Brain microvascular endothelial cell (primary cell): Measurements from ENCODE around the gene C9orf57.
"Not testable (repeated sequence)": the region's sequence is repeated elsewhere in the genome, so short reads cannot be mapped to it uniquely, and the experiment has no call there.

ENCODE experiments used
- DNase-seq: peaks from one replicate; pipeline ENCODE4 v3.0.0-alpha.2; 2020
- H3K27ac ChIP-seq: fragments of 250-450 bp; sonication (Bioruptor Pico); 2 replicates; pipeline ENCODE4 v1.5.1; 2020; ENCODE audit warnings: mild to moderate bottlenecking, moderate library complexity
- H3K27me3 ChIP-seq: fragments of 250-450 bp; sonication (Bioruptor Pico); replicated peaks from 2 replicates; pipeline ENCODE4 v1.5.1; 2020; ENCODE audit warnings: mild to moderate bottlenecking
- H3K36me3 ChIP-seq: fragments of 250-450 bp; sonication (Bioruptor Pico); replicated peaks from 2 replicates; pipeline ENCODE4 v1.5.1; 2020; ENCODE audit warnings: mild to moderate bottlenecking
- H3K4me3 ChIP-seq: 2 replicates; pipeline ENCODE4 v1.5.1; 2011; ENCODE audit warnings: low read depth, mild to moderate bottlenecking, control low read depth, low read length, moderate library complexity
- in situ Hi-C: cut with HindIII; loops from 2 replicates; pipeline ENCODE4 v1.10.0; 2017; ENCODE audit warnings: low sequenced_read_pairs, low pct_ligation_motif_present
- TF ChIP-seq, protein P1 (sequence below): IDR thresholded peaks from 2 replicates; pipeline ENCODE4 v1.5.1; 2011; ENCODE audit warnings: low read depth, mild to moderate bottlenecking, moderate library complexity, low read length, control low read depth, inconsistent platforms; ENCODE audit errors: missing control alignments

C9orf57 gene

GRCh38 chr9:72060513-72060912 lies at the start of gene C9orf57:
Gene C9orf57, minus strand, starts transcription at chr9:72060613. Its CDS starts 1,282 bp downstream, at chr9:72059331.
- DNase-seq, result no peak
- TF ChIP-seq, protein P1, sequence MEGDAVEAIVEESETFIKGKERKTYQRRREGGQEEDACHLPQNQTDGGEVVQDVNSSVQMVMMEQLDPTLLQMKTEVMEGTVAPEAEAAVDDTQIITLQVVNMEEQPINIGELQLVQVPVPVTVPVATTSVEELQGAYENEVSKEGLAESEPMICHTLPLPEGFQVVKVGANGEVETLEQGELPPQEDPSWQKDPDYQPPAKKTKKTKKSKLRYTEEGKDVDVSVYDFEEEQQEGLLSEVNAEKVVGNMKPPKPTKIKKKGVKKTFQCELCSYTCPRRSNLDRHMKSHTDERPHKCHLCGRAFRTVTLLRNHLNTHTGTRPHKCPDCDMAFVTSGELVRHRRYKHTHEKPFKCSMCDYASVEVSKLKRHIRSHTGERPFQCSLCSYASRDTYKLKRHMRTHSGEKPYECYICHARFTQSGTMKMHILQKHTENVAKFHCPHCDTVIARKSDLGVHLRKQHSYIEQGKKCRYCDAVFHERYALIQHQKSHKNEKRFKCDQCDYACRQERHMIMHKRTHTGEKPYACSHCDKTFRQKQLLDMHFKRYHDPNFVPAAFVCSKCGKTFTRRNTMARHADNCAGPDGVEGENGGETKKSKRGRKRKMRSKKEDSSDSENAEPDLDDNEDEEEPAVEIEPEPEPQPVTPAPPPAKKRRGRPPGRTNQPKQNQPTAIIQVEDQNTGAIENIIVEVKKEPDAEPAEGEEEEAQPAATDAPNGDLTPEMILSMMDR, result no peak
- Histone ChIP-seq H3K4me3 (no peak within 1 kb of the TSS), H3K27me3 (no peaks in the 10 kb centered on the region), H3K27ac (no peak within 1 kb of the TSS), H3K36me3 (no peaks in the 10 kb centered on the region)
- in situ Hi-C loops, result no loop called here

GRCh38 chr9:72102520-72102919 lies 42.1 kb upstream of the C9orf57 start:
- Histone ChIP-seq H3K4me3 (no peak overlapping the region), H3K27ac (no peak overlapping the region), H3K27me3 (no peaks in the 10 kb centered on the region), H3K36me3 (no peaks in the 10 kb centered on the region)
- no peak for DNase-seq
- TF ChIP-seq, protein P1, result no peak
- in situ Hi-C loops, result no loop called here

DNA sequence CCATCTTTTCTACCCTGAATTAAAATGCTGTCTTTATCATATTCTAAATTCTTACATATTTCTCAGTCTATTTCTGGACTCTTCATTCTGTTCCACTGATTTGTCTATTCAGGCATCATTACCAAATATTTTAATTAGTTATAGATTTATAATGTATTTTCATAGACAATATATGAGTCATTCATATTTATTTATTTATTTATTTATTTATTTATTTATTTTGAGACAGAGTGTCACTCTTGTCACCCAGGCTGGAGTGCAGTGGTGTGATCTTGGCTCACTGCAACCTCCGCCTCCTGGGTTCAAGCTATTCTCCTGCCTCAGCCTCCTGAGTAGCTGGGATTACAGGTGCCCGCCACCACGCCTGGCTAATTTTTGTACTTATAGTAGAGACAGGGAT lies 35.1 kb upstream of the C9orf57 start:
- H3K4me3 ChIP-seq, H3K36me3 ChIP-seq, in situ Hi-C loops, H3K27me3 ChIP-seq, H3K27ac ChIP-seq, DNase-seq: not testable (repeated sequence)

- Histone ChIP-seq H3K27ac (no peak overlapping the region), H3K4me3 (no peak overlapping the region), H3K27me3 (no peaks in the 10 kb centered on the region), H3K36me3 (no peaks in the 10 kb centered on the region)
- no peak for DNase-seq
- in situ Hi-C loops, result no loop called here
- TF ChIP-seq, protein P1, result no peak
Measured at GRCh38 chr9:72092820-72093219, 32.4 kb upstream of the C9orf57 start.

- in situ Hi-C loops, result no loop called here
- no peaks in the 10 kb centered on the region for H3K36me3 ChIP-seq
- DNase-seq, result no peak
- H3K4me3 ChIP-seq, result no peak overlapping the region
- TF ChIP-seq, protein P1, result no peak
- no peak overlapping the region for H3K27ac ChIP-seq
- H3K27me3 ChIP-seq, result no peaks in the 10 kb centered on the region
Measured at GRCh38 chr9:72089451-72090130, 29.2 kb upstream of the C9orf57 start.

DNA sequence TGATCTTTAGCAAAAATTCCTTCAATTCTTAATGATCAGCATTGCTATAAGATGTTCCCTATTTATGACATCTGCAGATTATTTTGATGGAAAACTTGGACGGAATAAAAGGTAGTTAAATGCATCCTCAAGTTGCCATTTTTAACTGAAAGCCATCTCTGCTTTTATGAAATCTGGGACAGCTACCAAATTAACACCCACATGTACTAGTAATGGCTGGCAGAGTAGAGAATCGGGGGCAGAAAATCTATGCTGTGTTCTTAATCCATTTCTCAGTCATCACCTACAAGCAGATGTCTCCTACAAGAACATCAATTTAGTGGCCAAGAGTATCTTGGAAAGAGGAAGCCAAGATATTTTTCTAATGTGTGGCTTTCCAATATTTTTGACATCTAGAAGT lies 22.1 kb upstream of the C9orf57 start:
- TF ChIP-seq, protein P1, result no peak
- Histone ChIP-seq H3K27me3 (no peaks in the 10 kb centered on the region), H3K4me3 (no peak overlapping the region), H3K27ac (no peak overlapping the region), H3K36me3 (no peaks in the 10 kb centered on the region)
- in situ Hi-C loops, result no loop called here
- no peak for DNase-seq

- H3K27ac ChIP-seq, H3K27me3 ChIP-seq, in situ Hi-C loops, H3K36me3 ChIP-seq, DNase-seq, H3K4me3 ChIP-seq: not testable (repeated sequence)
Measured at GRCh38 chr9:72074666-72075065, 14.3 kb upstream of the C9orf57 start.
